Right kidney (tissue), 1 donor: Measurements from ENCODE around the gene OXLD1.
A peak's percentile ranks its signal among the peaks of the same experiment; 100 is the strongest.

Experiments used
- DNase-seq: peaks from one replicate; pipeline ENCODE4 v3.0.0-alpha.2; 2016

The OXLD1 gene

GRCh38 chr17:81703747-81704654 lies 37.6 kb upstream of the OXLD1 start:
- DNase-seq = no peak

- peak; percentile 87 for DNase-seq
Measured at GRCh38 chr17:81702934-81703746, 36.7 kb upstream of the OXLD1 start, which contains the start of gene MRPL12. MRPL12 (plus strand) TSS chr17:81703367; CDS start chr17:81703502, 135 bp downstream.

GRCh38 chr17:81701288-81702071 lies 35.1 kb upstream of the OXLD1 start:
- no peak for DNase-seq

DNA sequence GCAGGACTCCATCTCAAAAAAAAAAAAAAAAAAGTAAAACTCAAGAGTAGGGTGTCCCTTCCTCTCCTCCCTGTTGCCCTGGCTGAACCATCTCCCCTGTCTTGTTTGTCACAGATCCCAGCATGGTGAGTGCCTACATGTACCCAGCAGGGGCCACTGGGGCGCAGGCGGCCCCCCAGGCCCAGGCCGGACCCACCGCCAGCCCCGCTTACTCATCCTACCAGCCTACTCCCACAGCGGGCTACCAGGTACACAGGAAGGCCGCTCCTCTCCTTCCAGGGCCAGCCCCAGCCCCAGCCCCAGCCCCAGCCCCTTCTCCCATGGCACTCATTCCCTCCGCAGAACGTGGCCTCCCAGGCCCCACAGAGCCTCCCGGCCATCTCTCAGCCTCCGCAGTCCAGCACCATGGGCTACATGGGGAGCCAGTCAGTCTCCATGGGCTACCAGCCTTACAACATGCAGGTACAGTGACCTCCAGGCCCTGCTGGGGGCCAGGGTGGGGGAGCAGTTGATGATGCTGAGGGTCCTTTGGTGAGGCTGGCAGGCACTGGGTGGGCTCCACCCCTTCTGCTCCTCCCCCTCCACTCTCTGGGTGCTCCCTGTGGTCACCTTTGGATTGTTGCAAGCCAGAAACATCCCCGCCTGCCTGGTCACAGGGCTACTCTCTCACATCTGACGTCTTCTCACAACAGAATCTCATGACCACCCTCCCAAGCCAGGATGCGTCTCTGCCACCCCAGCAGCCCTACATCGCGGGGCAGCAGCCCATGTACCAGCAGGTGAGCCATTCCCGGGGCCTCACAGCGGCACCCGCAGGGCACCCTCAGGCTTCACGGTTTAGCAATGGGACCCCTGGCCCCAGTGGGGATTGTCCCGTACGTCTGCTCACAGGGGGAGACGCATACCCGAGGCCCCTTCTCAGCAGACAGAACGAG lies 34.2 kb upstream of the OXLD1 start:
- no peak for DNase-seq

DNA sequence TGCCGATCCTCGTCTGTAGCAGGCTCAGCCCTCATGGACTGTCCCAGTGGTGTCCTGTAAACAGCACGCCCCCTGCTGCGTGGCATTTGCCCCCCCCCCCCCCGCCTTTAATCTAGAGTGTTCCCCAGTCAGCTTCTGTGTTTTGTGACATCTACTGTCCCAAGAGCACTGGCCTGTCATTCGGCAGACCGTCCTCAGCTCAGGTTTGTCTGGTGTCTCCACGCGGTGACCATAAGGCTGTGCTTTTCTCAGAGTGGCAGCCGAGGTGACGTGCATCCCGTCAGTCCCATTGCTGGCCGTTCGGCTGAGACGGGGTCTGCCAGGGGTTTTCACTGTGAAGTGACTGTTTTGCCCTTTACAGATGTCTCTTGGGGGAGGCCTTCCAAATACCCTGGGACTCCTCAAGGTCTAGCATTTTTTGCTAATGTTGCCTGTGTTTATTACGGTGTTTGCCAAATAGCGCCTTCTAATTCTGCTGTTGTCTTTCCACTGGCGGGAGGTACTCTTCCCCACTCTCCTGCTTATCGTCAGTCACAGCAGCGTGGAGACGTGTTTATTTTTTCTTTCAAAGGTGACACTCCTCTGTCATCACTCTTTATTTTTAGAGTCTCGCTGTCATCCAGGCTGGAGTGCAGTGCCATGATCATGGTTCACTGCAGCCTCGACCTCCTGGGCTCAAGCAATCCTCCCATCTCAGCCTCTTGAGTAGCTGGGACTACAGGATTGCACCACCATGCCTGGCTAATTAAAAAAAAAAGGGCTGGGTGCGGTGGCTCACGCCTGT lies 31.0 kb upstream of the OXLD1 start:
- DNase-seq = no peak

DNA sequence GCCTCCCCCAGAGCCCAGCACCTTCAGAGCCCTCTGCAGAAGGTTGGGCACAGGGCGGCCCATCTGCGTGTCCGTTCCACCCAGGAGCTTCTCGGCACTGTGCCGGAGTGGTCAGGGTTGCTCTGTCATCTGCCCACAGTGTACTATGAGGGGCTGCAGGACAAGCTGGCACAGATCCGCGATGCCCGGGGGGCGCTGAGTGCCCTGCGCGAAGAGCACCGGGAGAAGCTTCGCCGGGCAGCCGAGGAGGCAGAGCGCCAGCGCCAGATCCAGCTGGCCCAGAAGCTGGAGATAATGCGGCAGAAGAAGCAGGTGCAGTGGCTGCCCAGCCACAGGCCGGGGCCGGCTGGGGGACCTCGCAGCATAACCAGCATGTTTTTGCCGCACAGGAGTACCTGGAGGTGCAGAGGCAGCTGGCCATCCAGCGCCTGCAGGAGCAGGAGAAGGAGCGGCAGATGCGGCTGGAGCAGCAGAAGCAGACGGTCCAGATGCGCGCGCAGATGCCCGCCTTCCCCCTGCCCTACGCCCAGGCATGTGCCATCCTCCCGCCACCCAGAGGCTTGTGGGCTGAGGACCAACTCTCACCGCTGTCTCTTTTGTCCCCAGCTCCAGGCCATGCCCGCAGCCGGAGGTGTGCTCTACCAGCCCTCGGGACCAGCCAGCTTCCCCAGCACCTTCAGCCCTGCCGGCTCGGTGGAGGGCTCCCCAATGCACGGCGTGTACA lies 30.0 kb upstream of the OXLD1 start:
- no peak for DNase-seq

- no peak for DNase-seq
Measured at GRCh38 chr17:81695801-81696200, 29.4 kb upstream of the OXLD1 start.

GRCh38 chr17:81695211-81695610 lies 28.8 kb upstream of the OXLD1 start:
- DNase-seq = no peak

DNA sequence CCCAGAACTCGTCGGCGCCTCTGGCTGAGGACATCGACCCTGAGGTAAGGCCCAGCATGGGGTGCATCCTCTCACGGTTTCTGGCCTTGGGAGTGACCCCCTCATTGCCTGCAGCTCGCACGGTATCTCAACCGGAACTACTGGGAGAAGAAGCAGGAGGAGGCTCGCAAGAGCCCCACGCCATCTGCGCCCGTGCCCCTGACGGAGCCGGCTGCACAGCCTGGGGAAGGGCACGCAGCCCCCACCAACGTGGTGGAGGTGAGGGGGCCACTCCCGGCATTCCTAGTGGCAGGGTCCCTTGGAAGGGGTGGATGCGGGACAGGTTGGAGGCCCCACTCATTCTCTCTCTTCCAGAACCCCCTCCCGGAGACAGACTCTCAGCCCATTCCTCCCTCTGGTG lies 28.4 kb upstream of the OXLD1 start:
- DNase-seq = no peak

DNA sequence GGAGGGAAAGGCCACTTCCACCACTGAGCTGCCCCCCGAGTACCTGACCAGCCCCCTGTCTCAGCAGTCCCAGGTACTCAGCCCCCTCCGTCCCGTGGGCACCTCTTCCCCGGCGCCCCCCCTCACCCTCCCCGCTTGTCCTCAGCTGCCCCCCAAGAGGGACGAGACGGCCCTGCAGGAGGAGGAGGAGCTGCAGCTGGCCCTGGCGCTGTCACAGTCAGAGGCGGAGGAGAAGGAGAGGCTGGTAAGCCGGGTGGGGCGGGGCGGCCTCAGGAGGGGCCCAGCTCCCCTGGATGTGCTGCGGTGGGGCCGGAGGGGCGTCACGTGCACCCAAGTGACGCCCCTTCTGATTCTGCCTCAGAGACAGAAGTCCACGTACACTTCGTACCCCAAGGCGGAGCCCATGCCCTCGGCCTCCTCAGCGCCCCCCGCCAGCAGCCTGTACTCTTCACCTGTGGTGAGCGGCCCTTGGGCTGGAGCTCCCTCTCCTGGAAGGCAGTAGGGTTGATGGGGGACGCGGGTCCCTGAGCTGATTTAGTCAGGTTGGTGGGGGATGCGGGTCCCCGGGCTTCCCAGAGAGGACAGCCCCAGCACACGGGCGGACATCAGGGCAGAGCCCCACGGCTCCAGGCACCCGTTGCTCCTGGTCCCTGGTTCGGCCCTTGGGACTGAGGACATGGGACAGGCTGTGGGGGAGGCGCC lies 27.3 kb upstream of the OXLD1 start:
- no peak for DNase-seq

GRCh38 chr17:81691608-81692007 lies 25.2 kb upstream of the OXLD1 start:
- DNase-seq = no peak

GRCh38 chr17:81691196-81691595 lies 24.8 kb upstream of the OXLD1 start:
- DNase-seq = no peak

GRCh38 chr17:81690549-81690948 lies 24.1 kb upstream of the OXLD1 start:
- no peak for DNase-seq

DNA sequence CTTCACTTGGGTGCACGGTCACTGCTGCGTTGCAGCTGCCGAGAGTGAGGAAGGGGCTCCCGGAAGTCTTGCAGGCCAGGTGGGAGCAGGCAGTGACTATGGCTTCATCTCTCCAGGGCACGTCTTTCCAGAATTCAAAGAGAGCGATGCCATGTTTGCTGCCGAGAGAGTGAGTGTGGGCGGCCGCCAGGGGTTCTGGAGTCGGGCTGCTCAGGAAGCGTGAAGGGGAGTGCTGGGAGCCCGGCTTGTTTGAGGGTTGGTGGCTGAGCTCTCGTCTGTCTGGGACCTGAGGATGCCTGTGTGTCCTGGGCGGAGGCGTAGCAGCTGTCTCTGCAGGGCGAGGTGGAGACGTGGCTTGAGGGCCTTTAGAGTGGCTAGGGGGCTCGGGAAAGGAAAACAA lies 23.7 kb upstream of the OXLD1 start:
- DNase-seq = no peak

GRCh38 chr17:81688616-81689015 lies 22.2 kb upstream of the OXLD1 start:
- no peak for DNase-seq

DNA sequence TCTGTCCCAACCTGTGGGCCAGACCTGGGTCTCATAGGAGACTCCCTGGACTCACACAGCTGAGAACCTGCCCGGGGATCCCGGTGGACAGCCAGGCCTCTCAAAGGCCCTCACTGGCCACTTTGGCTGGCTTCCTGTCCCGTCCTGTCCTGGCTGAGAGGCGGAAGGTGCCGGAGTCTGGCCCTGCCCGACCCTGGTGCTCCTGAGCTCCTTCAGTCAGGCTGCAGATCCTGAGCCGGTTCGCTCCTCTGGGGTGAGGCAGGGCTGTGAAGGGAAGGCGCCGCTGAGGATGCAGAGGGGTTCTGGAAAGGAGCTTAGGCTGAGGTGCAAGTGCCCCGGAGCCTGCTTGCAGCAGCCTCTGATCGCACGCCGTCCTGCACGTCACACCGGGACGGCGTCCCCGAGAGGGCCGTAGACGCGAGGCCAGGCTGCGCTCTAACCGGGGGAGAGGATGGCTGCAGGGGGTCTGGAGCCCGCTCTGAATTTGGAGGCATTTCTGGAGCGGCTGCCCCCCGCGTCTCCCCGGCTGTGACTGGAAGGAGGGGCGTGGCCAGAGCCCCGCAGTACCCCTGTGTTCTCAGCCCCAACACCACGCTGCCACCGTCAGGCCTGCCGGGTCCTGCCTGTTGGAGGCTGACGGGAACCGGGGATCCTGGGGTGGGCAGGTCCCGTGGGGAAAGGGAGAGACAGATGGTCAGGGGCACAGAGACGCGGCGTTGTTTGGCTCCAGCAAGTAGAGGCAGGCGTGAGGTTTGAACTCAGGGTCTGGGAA lies 21.6 kb upstream of the OXLD1 start:
- no peak for DNase-seq

DNA sequence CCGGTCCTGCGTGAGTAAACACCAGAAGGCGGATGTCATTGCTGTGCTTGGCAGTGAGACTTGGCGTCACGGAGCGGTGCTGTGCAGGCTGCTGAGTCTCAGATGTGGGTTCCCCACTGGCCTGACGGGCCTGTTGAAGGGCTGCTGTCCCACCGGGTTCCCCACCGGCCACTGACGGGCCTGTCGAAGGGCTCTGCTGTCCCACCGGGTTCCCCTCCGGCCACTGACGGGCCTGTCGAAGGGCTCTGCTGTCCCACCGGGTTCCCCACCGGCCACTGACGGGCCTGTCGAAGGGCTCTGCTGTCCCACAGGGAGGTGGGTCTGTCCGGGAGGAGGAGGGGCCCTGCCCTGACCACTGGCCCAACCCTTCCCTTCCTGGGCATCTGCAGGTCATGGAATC lies 20.2 kb upstream of the OXLD1 start:
- no peak for DNase-seq

DNA sequence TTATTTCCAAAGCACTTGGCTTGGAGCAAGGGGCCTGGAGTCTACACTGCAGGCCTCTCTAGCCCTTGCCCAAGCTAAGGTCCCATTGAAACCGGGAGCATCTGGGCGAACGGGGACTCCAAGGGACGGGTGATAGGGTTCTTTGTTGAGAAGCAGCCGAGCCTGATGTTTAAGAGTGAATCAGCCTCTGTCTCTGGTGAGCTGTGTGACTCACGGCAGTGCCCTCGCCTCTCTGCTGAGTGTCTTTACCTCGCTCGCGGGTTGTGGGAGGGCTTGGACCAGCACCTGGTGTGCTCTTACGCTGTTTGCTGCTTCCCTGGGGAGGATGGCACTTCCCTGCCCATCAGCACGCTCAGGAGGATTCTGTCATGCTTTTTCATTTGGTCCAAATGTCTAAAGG lies 18.7 kb upstream of the OXLD1 start:
- DNase-seq = no peak
